ENCODE results near the gene ZFR2.

The ZFR2 gene

GRCh38 chr19:3823350-3823713, 45.5 kb downstream of the ZFR2 start:
- no peak for DNase-seq (ENCODE audit: low read depth)
- H3K4me3 ChIP-seq (ENCODE audit: low read depth, low read length): no peak overlapping the region
- TF ChIP-seq CTCF (IDR thresholded peaks at IDR 0.05; ENCODE audit: insufficient read depth, low read depth, low read length, missing control alignments): no peak

GRCh38 chr19:3822683-3823349, 46.0 kb downstream of the ZFR2 start:
- H3K4me3 ChIP-seq (ENCODE audit: low read depth, low read length): no peak overlapping the region
- no peak for TF ChIP-seq CTCF (IDR thresholded peaks at IDR 0.05; ENCODE audit: insufficient read depth, low read depth, low read length, missing control alignments)
- DNase-seq (ENCODE audit: low read depth): no peak

- peak; percentile 76 for DNase-seq (ENCODE audit: low read depth)
- TF ChIP-seq CTCF (IDR thresholded peaks at IDR 0.05; ENCODE audit: insufficient read depth, low read depth, low read length, missing control alignments): peak; percentile 96
- no peak overlapping the region for H3K4me3 ChIP-seq (ENCODE audit: low read depth, low read length)
These were observed 46.9 kb downstream of the ZFR2 start for GRCh38 chr19:3821857-3822364.

- H3K4me3 ChIP-seq (ENCODE audit: low read depth, low read length): no peak overlapping the region
- no peak for TF ChIP-seq CTCF (IDR thresholded peaks at IDR 0.05; ENCODE audit: insufficient read depth, low read depth, low read length, missing control alignments)
- DNase-seq (ENCODE audit: low read depth): no peak
These were observed 47.7 kb downstream of the ZFR2 start for GRCh38 chr19:3821156-3821555.

GRCh38 chr19:3819989-3820388, 48.8 kb downstream of the ZFR2 start:
- TF ChIP-seq CTCF (IDR thresholded peaks at IDR 0.05; ENCODE audit: insufficient read depth, low read depth, low read length, missing control alignments): no peak
- H3K4me3 ChIP-seq (ENCODE audit: low read depth, low read length): no peak overlapping the region
- DNase-seq (ENCODE audit: low read depth): no peak

- TF ChIP-seq CTCF (IDR thresholded peaks at IDR 0.05; ENCODE audit: insufficient read depth, low read depth, low read length, missing control alignments): no peak
- DNase-seq (ENCODE audit: low read depth): no peak
- H3K4me3 ChIP-seq (ENCODE audit: low read depth, low read length): no peak overlapping the region
These were observed 49.9 kb downstream of the ZFR2 start for GRCh38 chr19:3818918-3819317.

GRCh38 chr19:3818466-3818865, 50.4 kb downstream of the ZFR2 start:
- no peak for TF ChIP-seq CTCF (IDR thresholded peaks at IDR 0.05; ENCODE audit: insufficient read depth, low read depth, low read length, missing control alignments)
- no peak for DNase-seq (ENCODE audit: low read depth)
- H3K4me3 ChIP-seq (ENCODE audit: low read depth, low read length): no peak overlapping the region

Data from GM12865 (cell line).